Measurements from ENCODE around the gene CFAP77. TPM values are rescaled to one million over a fixed set of nuclear protein-coding genes. Genes with fewer than 3 reads are reported as not detected.

CFAP77 gene
- total and polyA plus RNA-seq, 2 of the 13 experiments (the other 11 are each of a cell fraction or from before 2014, with no cell fraction given): not detected

- TF ChIP-seq ZNF605 (CRISPR knock-in tag; IDR thresholded peaks at IDR 0.05) (no peak), POLR2AphosphoS5 (IDR thresholded peaks at IDR 0.05; ENCODE audit: low read depth, low read length) (no peak), ZNF784 (CRISPR knock-in tag; IDR thresholded peaks at IDR 0.05; ENCODE audit: borderline replicate concordance) (no peak), ZBTB34 (CRISPR knock-in tag; IDR thresholded peaks at IDR 0.05) (no peak), KLF11 (CRISPR knock-in tag; IDR thresholded peaks at IDR 0.05) (no peak), FOXP4 (CRISPR knock-in tag; IDR thresholded peaks at IDR 0.05) (no peak), CCDC6 (CRISPR knock-in tag; IDR thresholded peaks at IDR 0.05) (no peak), CBX1 (IDR thresholded peaks at IDR 0.05; ENCODE audit: low read depth) (no peak), EED (CRISPR knock-in tag; IDR thresholded peaks at IDR 0.05) (peak; percentile 61; the same call in 1 of the 2 replicates), KAT2B (IDR thresholded peaks at IDR 0.05; ENCODE audit: borderline replicate concordance, low read depth, low read length) (no peak), DPF2 (CRISPR knock-in tag; IDR thresholded peaks at IDR 0.05; ENCODE audit: borderline replicate concordance, low read depth) (no peak), ZFP36 (IDR thresholded peaks at IDR 0.05; ENCODE audit: borderline replicate concordance, low read depth, low read length, partially characterized antibody) (no peak), FOXO1 (CRISPR knock-in tag; IDR thresholded peaks at IDR 0.05) (no peak), ZNF124 (CRISPR knock-in tag; IDR thresholded peaks at IDR 0.05) (no peak), ZNF550 (CRISPR knock-in tag; IDR thresholded peaks at IDR 0.05; ENCODE audit: borderline replicate concordance) (no peak), TEAD2 (CRISPR knock-in tag; IDR thresholded peaks at IDR 0.05) (no peak), NPAS2 (CRISPR knock-in tag; IDR thresholded peaks at IDR 0.05; ENCODE audit: borderline replicate concordance) (no peak), ZFX (CRISPR knock-in tag; IDR thresholded peaks at IDR 0.05; ENCODE audit: low read depth) (peak; percentile 28; the same call in 1 of the 2 replicates), FOXK2 (IDR thresholded peaks at IDR 0.05) (no peak), PBX2 (CRISPR knock-in tag; IDR thresholded peaks at IDR 0.05) (no peak), PRDM10 (CRISPR knock-in tag; IDR thresholded peaks at IDR 0.05; ENCODE audit: low read depth) (0 out of 2 replicates have a peak, but pooled peaks have one; percentile 72), ZNF746 (CRISPR knock-in tag; IDR thresholded peaks at IDR 0.05) (no peak), ZNF660 (CRISPR knock-in tag; IDR thresholded peaks at IDR 0.05; ENCODE audit: borderline replicate concordance, low read depth) (no peak)
Measured at GRCh38 chr9:132411091-132411508, 1.1 kb downstream of the CFAP77 start (continued).
